ENCODE measurements around the gene SHC1.
"Not testable (repeated sequence)": the region's sequence is repeated elsewhere in the genome, so short reads cannot be mapped to it uniquely, and the experiment has no call there.

SHC1 gene

DNA sequence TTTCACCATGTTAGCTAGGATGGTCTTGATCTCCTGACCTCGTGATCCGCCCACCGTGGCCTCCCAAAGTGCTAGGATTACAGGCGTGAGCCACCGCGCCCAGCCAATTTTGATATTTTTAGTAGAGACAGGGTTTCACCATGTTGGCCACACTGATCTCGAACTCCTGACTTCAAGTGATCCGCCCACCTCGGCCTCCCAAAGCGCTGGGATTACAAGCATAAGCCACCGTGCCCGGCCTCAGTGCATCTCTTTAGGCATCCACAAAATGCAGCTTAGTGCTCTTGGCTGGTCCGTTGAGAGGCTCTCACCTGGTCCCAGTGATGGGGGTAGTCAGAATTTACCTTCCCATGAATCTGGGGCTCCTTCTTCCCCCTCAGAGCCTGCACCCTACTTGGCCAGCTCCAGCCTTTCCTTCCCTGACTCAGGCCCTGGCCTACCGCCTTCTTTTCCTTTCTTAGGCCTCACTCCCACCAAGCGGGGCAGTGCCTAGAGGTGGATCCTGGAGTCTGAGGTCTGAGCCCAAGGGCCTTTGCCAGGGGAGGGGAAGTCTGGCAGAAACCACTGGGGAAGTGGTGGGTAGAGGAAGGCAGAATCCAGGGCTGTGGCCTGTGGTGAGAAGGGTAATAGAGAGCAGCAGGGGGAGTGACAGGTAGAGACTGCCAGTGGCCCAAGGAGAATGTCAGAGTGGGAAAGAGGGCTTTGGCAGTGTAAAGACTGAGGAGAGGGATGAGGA is 26.6 kb upstream of the SHC1 start:
- DNase-seq (ENCODE audit: insufficient read length, low spot score) (no peak), FAIRE-seq (no peak)

GRCh38 chr1:154995301-154995983 is 24.9 kb upstream of the SHC1 start:
- not testable (repeated sequence) for DNase-seq (ENCODE audit: insufficient read length, low spot score); FAIRE-seq

DNA sequence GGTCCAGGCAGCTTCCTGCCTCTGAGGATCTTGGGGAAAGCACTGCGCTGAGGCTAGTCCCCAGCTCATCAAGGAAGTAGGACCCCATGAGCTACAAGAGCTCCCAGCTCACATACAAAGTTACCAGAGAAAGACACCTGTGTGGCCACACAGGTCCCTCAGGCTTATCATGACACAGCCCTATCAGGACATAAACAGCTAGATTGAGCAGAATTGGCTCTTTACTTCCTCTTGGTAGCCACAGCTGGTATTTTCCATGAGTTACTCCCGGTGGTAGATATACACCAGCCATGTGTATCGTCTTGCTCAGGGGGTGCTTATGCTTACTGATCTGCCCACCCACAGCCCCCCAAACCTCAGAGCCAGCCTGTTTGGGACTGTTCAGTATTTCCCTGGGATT is 24.0 kb upstream of the SHC1 start:
- no peak for FAIRE-seq
- no peak for DNase-seq (ENCODE audit: insufficient read length, low spot score)

- FAIRE-seq = no peak
Measured at GRCh38 chr1:154994269-154994587, 23.7 kb upstream of the SHC1 start.

GRCh38 chr1:154993572-154994268 is 23.2 kb upstream of the SHC1 start, which contains the start of gene LENEP:
TSS of gene LENEP (plus strand) at chr1:154993586. CDS start at chr1:154993608, 22 bp downstream.
- DNase-seq (ENCODE audit: insufficient read length, low spot score) (no peak), FAIRE-seq (no peak)

More at GRCh38 chr1:154994269-154994587, 23.7 kb upstream of the SHC1 start:
- no peak for DNase-seq (ENCODE audit: insufficient read length, low spot score)

- FAIRE-seq (no peak), DNase-seq (ENCODE audit: insufficient read length, low spot score) (no peak)
Measured at GRCh38 chr1:154992721-154993571, 22.4 kb upstream of the SHC1 start.

DNA sequence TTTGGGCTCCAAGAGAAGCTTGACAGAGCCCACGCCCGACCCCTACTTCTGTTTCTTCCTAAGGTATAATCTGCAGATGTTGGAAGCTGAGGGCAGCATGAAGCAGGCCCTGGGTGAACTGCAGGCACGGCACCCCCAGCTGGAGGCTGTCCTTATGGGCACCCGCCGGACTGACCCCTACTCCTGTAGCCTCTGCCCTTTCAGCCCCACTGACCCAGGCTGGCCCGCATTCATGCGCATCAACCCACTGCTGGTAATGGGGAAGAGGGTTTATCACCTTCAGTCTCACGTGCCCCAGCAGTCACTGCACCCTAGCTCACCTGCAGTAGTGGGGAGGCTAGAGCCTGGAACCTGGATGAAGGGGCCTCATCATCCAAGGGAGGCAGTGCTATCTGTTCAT is 19.7 kb upstream of the SHC1 start:
- DNase-seq (ENCODE audit: insufficient read length, low spot score) = no peak
- FAIRE-seq = no peak

GRCh38 chr1:154989195-154989860 is 18.8 kb upstream of the SHC1 start:
- DNase-seq (ENCODE audit: insufficient read length, low spot score) (no peak), FAIRE-seq (no peak)

DNA sequence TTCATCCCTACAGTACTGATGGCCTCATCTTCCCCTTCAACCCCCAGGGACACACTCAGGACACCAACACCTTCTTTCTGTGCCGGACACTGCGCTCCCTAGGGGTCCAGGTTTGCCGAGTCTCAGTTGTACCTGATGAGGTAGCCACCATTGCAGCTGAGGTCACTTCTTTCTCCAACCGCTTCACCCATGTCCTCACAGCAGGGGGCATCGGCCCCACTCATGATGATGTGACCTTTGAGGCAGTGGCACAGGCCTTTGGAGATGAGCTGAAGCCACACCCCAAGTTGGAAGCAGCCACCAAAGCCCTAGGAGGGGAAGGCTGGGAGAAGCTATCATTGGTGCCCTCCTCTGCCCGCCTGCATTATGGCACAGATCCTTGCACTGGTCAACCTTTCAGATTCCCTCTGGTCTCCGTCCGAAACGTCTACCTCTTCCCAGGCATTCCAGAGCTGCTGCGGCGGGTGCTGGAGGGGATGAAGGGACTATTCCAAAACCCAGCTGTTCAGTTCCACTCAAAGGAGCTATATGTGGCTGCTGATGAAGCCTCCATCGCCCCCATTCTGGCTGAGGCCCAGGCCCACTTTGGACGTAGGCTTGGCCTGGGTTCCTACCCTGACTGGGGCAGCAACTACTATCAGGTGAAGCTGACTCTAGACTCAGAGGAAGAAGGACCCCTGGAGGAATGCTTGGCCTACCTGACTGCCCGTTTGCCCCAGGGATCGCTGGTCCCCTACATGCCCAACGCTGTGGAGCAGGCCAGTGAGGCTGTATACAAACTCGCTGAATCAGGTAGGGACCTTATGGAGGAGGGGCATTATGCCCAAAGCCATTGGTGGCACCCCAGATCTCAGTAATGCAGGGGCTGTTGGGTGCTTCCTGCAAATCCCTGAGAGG is 17.8 kb upstream of the SHC1 start:
- FAIRE-seq (no peak), DNase-seq (ENCODE audit: insufficient read length, low spot score) (no peak)

- FAIRE-seq (no peak), DNase-seq (ENCODE audit: insufficient read length, low spot score) (no peak)
Measured at GRCh38 chr1:154987326-154987725, 16.8 kb upstream of the SHC1 start.

GRCh38 chr1:154986736-154987135 is 16.2 kb upstream of the SHC1 start:
- not testable (repeated sequence) for FAIRE-seq; DNase-seq (ENCODE audit: insufficient read length, low spot score)

DNA sequence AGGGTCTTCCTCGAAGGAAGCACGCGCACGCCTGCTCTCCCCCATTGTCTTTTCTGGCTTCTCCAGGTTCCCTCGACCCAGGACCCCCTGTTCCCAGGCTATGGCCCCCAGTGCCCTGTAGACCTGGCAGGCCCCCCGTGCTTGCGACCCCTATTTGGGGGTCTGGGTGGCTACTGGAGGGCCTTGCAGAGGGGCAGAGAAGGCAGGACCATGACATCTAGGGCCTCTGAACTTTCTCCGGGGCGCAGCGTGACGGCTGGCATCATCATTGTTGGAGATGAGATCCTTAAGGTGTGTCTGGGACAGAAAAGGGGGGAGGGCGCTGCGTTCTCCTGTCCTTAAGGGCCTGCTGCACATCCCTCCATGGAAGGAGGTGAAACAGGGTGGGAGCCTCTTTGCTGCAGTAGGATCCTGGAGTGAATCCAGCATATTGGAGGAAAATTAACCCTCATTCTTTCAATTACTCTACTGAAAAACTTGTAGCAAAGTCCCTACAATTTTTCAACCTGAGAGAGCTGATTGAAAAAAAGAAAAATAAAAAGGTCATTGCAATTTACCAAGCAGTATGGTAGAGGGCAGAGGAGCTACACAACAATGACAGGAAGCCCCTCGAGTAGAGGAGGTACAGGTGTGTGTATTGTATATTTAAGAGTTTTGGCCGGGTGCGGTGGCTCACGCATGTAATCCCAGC is 13.4 kb upstream of the SHC1 start:
- DNase-seq (ENCODE audit: insufficient read length, low spot score) (no peak), FAIRE-seq (no peak)

- DNase-seq (ENCODE audit: insufficient read length, low spot score) = peak; percentile 97
- no peak for FAIRE-seq
Measured at GRCh38 chr1:154982897-154983648, 12.5 kb upstream of the SHC1 start, which contains the start of gene FLAD1. TSS of gene FLAD1 (plus strand) at chr1:154983344. CDS start at chr1:154983695, 351 bp downstream.

DNA sequence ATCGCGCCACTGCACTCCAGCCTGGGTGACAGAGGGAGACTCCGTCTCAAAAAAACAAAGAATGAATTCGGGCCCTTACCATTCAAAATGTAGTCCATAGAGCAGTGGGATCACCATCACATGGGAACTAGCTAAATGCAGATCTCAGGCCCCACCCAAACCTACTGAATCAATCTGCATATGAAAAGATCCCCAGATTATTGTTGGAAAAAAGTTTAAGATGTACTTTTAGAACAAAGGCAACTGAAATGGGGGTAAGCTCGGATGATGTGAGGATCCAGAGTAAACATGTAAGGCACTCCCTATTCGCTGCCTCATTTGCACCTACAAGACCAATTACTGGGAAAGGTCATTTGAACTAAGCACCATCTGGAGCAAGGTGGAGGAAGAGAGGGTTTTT is 11.8 kb upstream of the SHC1 start:
- DNase-seq (ENCODE audit: insufficient read length, low spot score) (no peak), FAIRE-seq (no peak)

DNA sequence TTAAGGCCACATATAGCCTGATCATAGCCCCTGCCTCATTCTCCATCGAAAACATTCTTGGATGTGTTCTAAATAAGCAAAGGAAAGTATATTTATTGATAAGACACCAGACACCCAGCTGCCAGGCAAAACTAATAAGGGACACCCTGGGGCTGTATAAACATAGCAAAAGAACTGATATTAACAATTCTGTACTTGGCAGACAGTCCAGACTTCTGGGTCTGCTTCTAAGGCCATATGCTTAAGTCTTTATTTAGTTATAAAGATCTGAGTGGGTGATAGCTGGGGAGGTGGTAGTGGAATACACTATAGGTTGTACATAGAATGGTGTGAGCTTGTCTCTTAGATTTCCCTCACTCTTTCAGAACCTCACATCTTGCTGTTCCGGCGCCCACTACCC is 7.8 kb upstream of the SHC1 start:
- FAIRE-seq (no peak), DNase-seq (ENCODE audit: insufficient read length, low spot score) (no peak)

- FAIRE-seq; DNase-seq (ENCODE audit: insufficient read length, low spot score): not testable (repeated sequence)
Measured at GRCh38 chr1:154977762-154978161, 7.2 kb upstream of the SHC1 start.

GRCh38 chr1:154975409-154976059 is 5.0 kb upstream of the SHC1 start:
- no peak for DNase-seq (ENCODE audit: insufficient read length, low spot score)
- no peak for FAIRE-seq

Data from HTR-8/SVneo (cell line).